Fibroblast of lung (primary cell): ENCODE measurements around the gene TLR3. TPM values are rescaled to one million over a fixed set of nuclear protein-coding genes. Genes with fewer than 3 reads are reported as not detected.
A peak's percentile ranks its signal among the peaks of the same experiment; 100 is the strongest.

Source experiments
- DNase-seq, 2 donors: peaks; one replicate each; pipeline versions ENCODE4 v3.0.0 to v3.0.0-alpha.2; 2010; ENCODE audit warnings: low read depth in 2 of 2
- H2AFZ ChIP-seq: 2 replicates; pipeline ENCODE4 v1.5.1; 2012; ENCODE audit warnings: low read length, control low read depth, inconsistent platforms
- H3K27ac ChIP-seq: 2 replicates; pipeline ENCODE4 v1.5.1; 2011; ENCODE audit warnings: low read length, control low read depth; ENCODE audit not compliant: insufficient read depth
- H3K27me3 ChIP-seq: 2 replicates; pipeline ENCODE4 v1.5.1; 2011; ENCODE audit warnings: mild to moderate bottlenecking, low read length; ENCODE audit not compliant: control insufficient read depth, insufficient read depth
- H3K36me3 ChIP-seq: 2 replicates; pipeline ENCODE4 v1.5.1; 2011; ENCODE audit warnings: low read length; ENCODE audit not compliant: control insufficient read depth, insufficient read depth
- H3K4me1 ChIP-seq: 2 replicates; pipeline ENCODE4 v1.5.1; 2011; ENCODE audit warnings: low read length; ENCODE audit not compliant: control insufficient read depth, insufficient read depth; ENCODE audit errors: extremely low read depth
- H3K4me2 ChIP-seq: 2 replicates; pipeline ENCODE4 v1.5.1; 2011; ENCODE audit warnings: low read length, control low read depth; ENCODE audit not compliant: insufficient read depth; ENCODE audit errors: extremely low read depth
- H3K4me3 ChIP-seq, 4 experiments: fragments of 200-600 bp in 1 of 4; sonication (generic) in 1 of 4; replicated peaks in 1 of 4; 2 replicates each; pipeline ENCODE4 v1.5.1; 2011 to 2016; ENCODE audit warnings: low read length in 4 of 4, low read depth in 3 of 4, mild to moderate bottlenecking in 3 of 4, control low read depth in 2 of 4, inconsistent platforms in 1 of 4, mixed read lengths in 1 of 4; ENCODE audit not compliant: insufficient read depth in 1 of 4; ENCODE audit errors: control extremely low read depth in 1 of 4
- H3K79me2 ChIP-seq: 2 replicates; pipeline ENCODE4 v1.5.1; 2012; ENCODE audit warnings: mild to moderate bottlenecking, low read length, inconsistent platforms; ENCODE audit not compliant: control insufficient read depth, insufficient read depth
- H3K9ac ChIP-seq: 2 replicates; pipeline ENCODE4 v1.5.1; 2011; ENCODE audit warnings: mild to moderate bottlenecking, low read length, control low read depth; ENCODE audit not compliant: insufficient read depth
- H3K9me3 ChIP-seq: 2 replicates; pipeline ENCODE4 v1.5.1; 2012; ENCODE audit warnings: low read depth, low read length; ENCODE audit not compliant: control insufficient read depth, insufficient read depth
- H4K20me1 ChIP-seq: 2 replicates; pipeline ENCODE4 v1.5.1; 2011; ENCODE audit warnings: low read length; ENCODE audit not compliant: control insufficient read depth, insufficient read depth; ENCODE audit errors: extremely low read depth
- CTCF ChIP-seq, 2 donors: IDR thresholded peaks in 1 of 2; conservative IDR thresholded peaks in 1 of 2; 1 replicate in 1 of 2; 2 replicates in 1 of 2; pipeline ENCODE4 v1.5.1; 2011 to 2012; ENCODE audit warnings: low read length in 2 of 2, control low read depth in 1 of 2, inconsistent platforms in 1 of 2, low read depth in 1 of 2, mild to moderate bottlenecking in 1 of 2
- EZH2 ChIP-seq: IDR thresholded peaks from 2 replicates; pipeline ENCODE4 v1.5.1; 2012; ENCODE audit warnings: low read length, control low read depth, mild to moderate bottlenecking; ENCODE audit errors: missing control alignments
- polyA plus RNA-seq, 2 donors: library from polyadenylated mRNA; depleted of rRNA in 1 of 2; stranded (reverse) in 1 of 2; unstranded in 1 of 2; fragments of >200 nt; gene quantifications; 2 replicates each; pipeline ENCODE4 v1.2.1, GENCODE V29; 2011 to 2012; ENCODE audit warnings: missing spikeins in 1 of 2
- total RNA-seq: library from RNA; depleted of rRNA; stranded (reverse); fragments of >200 nt; gene quantifications from 2 replicates; pipeline ENCODE4 v1.2.1, GENCODE V29; 2014

TLR3 gene
- total and polyA plus RNA-seq, 2 donors (not counting 1 experiment from before 2014, with no cell fraction given), result 8.1 to 12.6 TPM

- H3K4me3 ChIP-seq, result no peak overlapping the region
- no peaks in the 10 kb centered on the region for H3K4me1 ChIP-seq
- H3K36me3 ChIP-seq, result no peaks in the 10 kb centered on the region
- no peak overlapping the region for H3K27ac ChIP-seq
- no peak for TF ChIP-seq EZH2
- TF ChIP-seq CTCF (conservative IDR thresholded peaks at IDR 0.05 in 1 of 2, IDR thresholded peaks at IDR 0.05 in 1 of 2; ENCODE audit: low read depth in 1 of 2, low read length in 2 of 2), result no peak
- H3K9me3 ChIP-seq, result no peaks in the 10 kb centered on the region
- H2AFZ ChIP-seq, result no peak overlapping the region
- no peaks in the 10 kb centered on the region for H4K20me1 ChIP-seq
- no peaks in the 10 kb centered on the region for H3K79me2 ChIP-seq
- H3K4me2 ChIP-seq, result no peak overlapping the region
- H3K9ac ChIP-seq, result no peak overlapping the region
- no peak for DNase-seq
- no peaks in the 10 kb centered on the region for H3K27me3 ChIP-seq
Measured at GRCh38 chr4:186074189-186074588, 5.2 kb downstream of the TLR3 start.

GRCh38 chr4:186078981-186079638 lies 10.2 kb downstream of the TLR3 start:
- H3K79me2 ChIP-seq, result no peaks in the 10 kb centered on the region
- H3K27ac ChIP-seq, result no peak overlapping the region
- no peak overlapping the region for H3K9ac ChIP-seq
- H3K9me3 ChIP-seq, result no peaks in the 10 kb centered on the region
- no peak overlapping the region for H3K4me2 ChIP-seq
- no peak overlapping the region for H3K4me3 ChIP-seq
- TF ChIP-seq CTCF (conservative IDR thresholded peaks at IDR 0.05 in 1 of 2, IDR thresholded peaks at IDR 0.05 in 1 of 2; ENCODE audit: low read depth in 1 of 2, low read length in 2 of 2) (no peak), EZH2 (no peak)
- no peaks in the 10 kb centered on the region for H3K27me3 ChIP-seq
- peak in 1 of 2 donors; percentile 18 for DNase-seq
- H2AFZ ChIP-seq, result no peak overlapping the region
- no peaks in the 10 kb centered on the region for H4K20me1 ChIP-seq
- H3K36me3 ChIP-seq, result no peaks in the 10 kb centered on the region
- H3K4me1 ChIP-seq, result no peaks in the 10 kb centered on the region

- Histone ChIP-seq H3K27me3 (no peaks in the 10 kb centered on the region), H3K4me1 (no peaks in the 10 kb centered on the region), H3K27ac (no peak overlapping the region), H3K9me3 (no peaks in the 10 kb centered on the region), H3K4me2 (no peak overlapping the region), H3K36me3 (no peaks in the 10 kb centered on the region), H2AFZ (no peak overlapping the region), H3K79me2 (no peaks in the 10 kb centered on the region), H4K20me1 (no peaks in the 10 kb centered on the region), H3K4me3 (no peak overlapping the region), H3K9ac (no peak overlapping the region)
- no peak for TF ChIP-seq CTCF (conservative IDR thresholded peaks at IDR 0.05 in 1 of 2, IDR thresholded peaks at IDR 0.05 in 1 of 2; ENCODE audit: low read depth in 1 of 2, low read length in 2 of 2)
- DNase-seq, result no peak
Measured at GRCh38 chr4:186079694-186080093, 10.7 kb downstream of the TLR3 start.
